SK-N-SH treated with all-trans-retinoic acid at 6 μM for 48 hours (cell line): ENCODE data around the gene CTSE.

ENCODE experiments used
- ATAC-seq: fragments of 200-7000 bp; cut with Tn5 transposase; 3 replicates; pipeline ENCODE4 v1.9.1; 2020; ENCODE audit warnings: mild to moderate bottlenecking, moderate library complexity
- BACH2 ChIP-seq: fragments of 250-450 bp; sonication (Bioruptor Pico); IDR thresholded peaks from 2 replicates; pipeline ENCODE4 v1.9.0; 2021; ENCODE audit warnings: mild to moderate bottlenecking, borderline replicate concordance
- CSRNP3 ChIP-seq: fragments of 250-450 bp; sonication (Bioruptor Pico); IDR thresholded peaks from 2 replicates; pipeline ENCODE4 v1.5.1; 2021; ENCODE audit warnings: mild to moderate bottlenecking, moderate library complexity
- ESRRG ChIP-seq: fragments of 250-450 bp; sonication (Bioruptor Pico); IDR thresholded peaks from 2 replicates; pipeline ENCODE4 v1.6.1; 2021; ENCODE audit warnings: mild to moderate bottlenecking
- GLIS3 ChIP-seq: fragments of 250-450 bp; sonication (Bioruptor Pico); IDR thresholded peaks from 2 replicates; pipeline ENCODE4 v1.5.0; 2020; ENCODE audit warnings: mild to moderate bottlenecking, moderate library complexity
- OSR1 ChIP-seq: fragments of 250-450 bp; sonication (Bioruptor Pico); IDR thresholded peaks from 2 replicates; pipeline ENCODE4 v1.8.0; 2022; ENCODE audit warnings: moderate library complexity, mild to moderate bottlenecking, inconsistent platforms
- PATZ1 ChIP-seq: fragments of 250-450 bp; sonication (Bioruptor Pico); IDR thresholded peaks from 2 replicates; pipeline ENCODE4 v1.8.0; 2020; ENCODE audit warnings: mild to moderate bottlenecking, moderate library complexity, borderline replicate concordance
- POU6F1 ChIP-seq: fragments of 250-450 bp; sonication (Bioruptor Pico); IDR thresholded peaks from 2 replicates; pipeline ENCODE4 v1.8.0; 2021; ENCODE audit warnings: low read depth, mild to moderate bottlenecking, moderate library complexity, borderline replicate concordance
- PPARA ChIP-seq: fragments of 250-450 bp; sonication (Bioruptor Pico); IDR thresholded peaks from 2 replicates; pipeline ENCODE4 v1.5.0; 2020; ENCODE audit warnings: mild to moderate bottlenecking, borderline replicate concordance
- SNAI2 ChIP-seq: fragments of 250-450 bp; sonication (Bioruptor Pico); IDR thresholded peaks from 2 replicates; pipeline ENCODE4 v1.5.0; 2020; ENCODE audit warnings: mild to moderate bottlenecking, moderate library complexity
- TCF4 ChIP-seq: fragments of 250-450 bp; sonication (Bioruptor Pico); IDR thresholded peaks from 2 replicates; pipeline ENCODE4 v1.8.0; 2021; ENCODE audit warnings: mild to moderate bottlenecking, moderate library complexity, borderline replicate concordance
- TOX ChIP-seq: fragments of 250-450 bp; sonication (Bioruptor Pico); IDR thresholded peaks from 2 replicates; pipeline ENCODE4 v1.8.0; 2021; ENCODE audit warnings: mild to moderate bottlenecking, moderate library complexity, borderline replicate concordance
- TSHZ2 ChIP-seq: fragments of 250-450 bp; sonication (Bioruptor Pico); IDR thresholded peaks from 2 replicates; pipeline ENCODE4 v1.5.0; 2020; ENCODE audit warnings: mild to moderate bottlenecking, moderate library complexity
- ZFP30 ChIP-seq: fragments of 450-650 bp; formaldehyde crosslinking; IDR thresholded peaks from 2 replicates; pipeline ENCODE4 v1.5.0; 2022; ENCODE audit warnings: mild to moderate bottlenecking, moderate library complexity
- ZNF565 ChIP-seq: fragments of 450-650 bp; formaldehyde crosslinking; conservative IDR thresholded peaks from 2 replicates; pipeline ENCODE4 v1.5.0; 2020; ENCODE audit warnings: low read depth, mild to moderate bottlenecking, moderate library complexity

The CTSE gene

GRCh38 chr1:206049919-206050600 is 26.4 kb upstream of the CTSE start (continued):
- TF ChIP-seq POU6F1 (CRISPR knock-in tag) = no peak
- TF ChIP-seq, all 23 proteins: peak for 0

GRCh38 chr1:206049293-206049692 is 25.6 kb upstream of the CTSE start:
- ATAC-seq = no peak
- TF ChIP-seq ESRRG = no peak
- TF ChIP-seq POU6F1 (CRISPR knock-in tag) = no peak

- TF ChIP-seq OSR1 (no peak), PATZ1 (CRISPR knock-in tag) (no peak)
- ATAC-seq = no peak
Observed at GRCh38 chr1:206048582-206048981, 24.9 kb upstream of the CTSE start.

GRCh38 chr1:206047271-206047670 is 23.6 kb upstream of the CTSE start:
- TF ChIP-seq POU6F1 (CRISPR knock-in tag) (no peak), OSR1 (no peak), ZFP30 (CRISPR knock-in tag) (no peak), BACH2 (CRISPR knock-in tag) (no peak), TSHZ2 (CRISPR knock-in tag) (no peak), PATZ1 (CRISPR knock-in tag) (no peak), GLIS3 (no peak), SNAI2 (CRISPR knock-in tag) (no peak), TCF4 (no peak), TOX (no peak), ZNF565 (CRISPR knock-in tag) (no peak), CSRNP3 (CRISPR knock-in tag) (no peak), ESRRG (no peak), PPARA (CRISPR knock-in tag) (no peak)
- no peak for ATAC-seq
